NCI-H345 treated with DMSO at 0.1 percent for 48 hours (cell line): ENCODE data around the gene MFSD6.
"Not testable (repeated sequence)": the region's sequence is repeated elsewhere in the genome, so short reads cannot be mapped to it uniquely, and the experiment has no call there.

ENCODE experiments used
- DNase-seq: peaks from one replicate; lab custom pipeline; 2025; ENCODE audit not compliant: unreplicated experiment; lab: John Stamatoyannopoulos, UW

Gene MFSD6

GRCh38 chr2:190407662-190408537 is at the start of gene MFSD6:
Gene MFSD6, plus strand, starts transcription at chr2:190408355. Its CDS starts 27,675 bp downstream, at chr2:190436030.
- DNase-seq = peak; percentile 54

DNA sequence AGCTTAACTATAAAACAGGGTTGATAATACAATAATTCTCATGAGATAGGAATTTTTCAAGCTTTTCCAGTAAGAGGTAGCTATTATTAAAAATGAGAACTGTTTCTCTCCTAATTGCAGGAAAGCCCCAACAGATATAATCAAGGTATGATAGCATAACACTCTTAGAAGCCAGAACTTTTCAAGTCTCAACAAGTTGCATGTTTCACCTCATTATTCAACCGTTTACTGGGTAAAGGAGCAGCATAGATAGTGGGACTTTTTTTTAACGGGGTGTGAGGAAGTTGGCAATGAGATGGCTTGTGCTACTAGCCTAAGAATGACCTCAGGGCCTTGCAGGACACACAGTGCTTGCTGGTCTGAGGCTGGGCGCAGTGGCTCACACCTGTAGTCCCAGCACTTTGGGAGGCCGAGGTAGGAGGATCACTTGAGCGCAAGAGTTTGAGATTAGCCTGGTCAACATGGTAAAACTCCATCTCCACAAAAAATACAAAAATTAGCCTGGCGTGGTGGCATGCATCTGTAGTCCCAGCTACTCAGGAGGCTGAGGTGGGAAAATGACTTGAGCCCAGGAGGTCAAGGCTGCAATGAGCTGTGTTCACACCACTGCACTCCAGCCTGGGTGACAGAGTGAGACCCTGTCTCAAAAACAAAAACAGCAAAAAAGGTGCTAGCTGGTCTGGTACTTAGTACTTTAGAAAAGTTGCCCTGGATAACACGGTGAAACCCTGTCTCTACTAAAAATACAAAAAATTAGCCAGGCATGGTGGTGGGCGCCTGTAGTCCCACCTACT is 49.3 kb upstream of the MFSD6 start:
- DNase-seq = not testable (repeated sequence)

DNA sequence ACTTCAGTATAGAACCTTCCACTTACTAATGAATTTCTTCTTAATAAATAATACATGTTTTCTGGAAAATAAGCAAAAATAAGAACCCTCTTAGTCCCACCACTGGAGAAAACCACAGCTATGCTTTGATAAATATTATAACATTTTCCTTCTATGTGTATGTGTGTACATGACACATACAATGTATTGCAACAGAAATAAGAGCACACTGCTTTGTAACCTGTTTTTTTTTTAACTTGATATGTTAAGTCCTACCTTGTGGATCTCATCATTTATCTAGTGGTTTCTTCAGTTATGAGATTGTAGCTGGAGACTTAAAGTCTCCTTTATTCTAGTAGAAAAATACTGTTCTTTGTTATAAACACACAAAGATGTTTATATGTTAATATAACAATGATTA is 47.6 kb upstream of the MFSD6 start:
- no peak for DNase-seq

GRCh38 chr2:190360965-190361364 is 47.2 kb upstream of the MFSD6 start:
- DNase-seq = no peak

- DNase-seq = no peak
These were observed 46.6 kb upstream of the MFSD6 start for GRCh38 chr2:190361572-190361971.

- DNase-seq = no peak
These were observed 45.3 kb upstream of the MFSD6 start for GRCh38 chr2:190362894-190363293.

- DNase-seq = peak; percentile 77
These were observed 42.5 kb upstream of the MFSD6 start for GRCh38 chr2:190365499-190366204.

- DNase-seq = no peak
These were observed 41.9 kb upstream of the MFSD6 start for GRCh38 chr2:190366248-190366753.

- no peak for DNase-seq
These were observed 41.1 kb upstream of the MFSD6 start for GRCh38 chr2:190367091-190367490.

DNA sequence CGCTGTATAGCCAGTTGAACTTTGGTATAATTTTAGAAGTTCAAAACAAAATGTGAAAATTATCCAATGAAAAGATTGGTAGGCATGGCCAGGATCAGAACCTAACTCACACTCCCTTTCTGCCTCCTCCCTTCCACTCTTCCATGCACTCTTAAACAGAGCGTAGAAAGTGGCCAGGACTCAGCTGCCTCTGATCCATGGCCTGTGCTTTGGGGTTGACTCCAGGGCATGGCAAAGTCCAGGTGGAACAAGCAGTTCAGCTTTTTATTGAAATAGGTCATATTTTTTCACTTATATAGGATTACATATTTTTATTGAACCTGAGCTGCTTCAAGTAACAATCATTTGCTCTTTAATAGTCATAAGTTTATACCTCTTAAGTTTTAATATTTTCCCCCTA is 38.5 kb upstream of the MFSD6 start:
- no peak for DNase-seq

DNA sequence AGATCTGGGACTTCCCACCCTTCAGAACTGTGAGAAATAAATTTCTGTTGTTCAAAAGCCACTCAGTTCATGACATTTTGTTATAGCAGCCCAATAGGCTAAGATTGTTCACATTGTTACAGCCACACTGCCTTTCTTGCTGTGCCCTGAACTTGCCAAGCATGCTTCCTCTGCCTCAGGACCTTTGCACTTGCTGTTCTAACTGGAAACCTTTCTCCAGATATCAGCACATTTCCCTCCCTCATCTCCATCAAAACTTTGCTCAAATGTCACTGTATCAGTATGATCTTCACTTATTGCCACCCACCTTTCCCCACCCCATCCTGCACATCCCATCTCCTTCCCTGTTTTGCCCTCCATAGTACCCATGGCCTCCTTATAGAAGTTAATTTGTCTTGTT is 32.1 kb upstream of the MFSD6 start:
- no peak for DNase-seq

DNA sequence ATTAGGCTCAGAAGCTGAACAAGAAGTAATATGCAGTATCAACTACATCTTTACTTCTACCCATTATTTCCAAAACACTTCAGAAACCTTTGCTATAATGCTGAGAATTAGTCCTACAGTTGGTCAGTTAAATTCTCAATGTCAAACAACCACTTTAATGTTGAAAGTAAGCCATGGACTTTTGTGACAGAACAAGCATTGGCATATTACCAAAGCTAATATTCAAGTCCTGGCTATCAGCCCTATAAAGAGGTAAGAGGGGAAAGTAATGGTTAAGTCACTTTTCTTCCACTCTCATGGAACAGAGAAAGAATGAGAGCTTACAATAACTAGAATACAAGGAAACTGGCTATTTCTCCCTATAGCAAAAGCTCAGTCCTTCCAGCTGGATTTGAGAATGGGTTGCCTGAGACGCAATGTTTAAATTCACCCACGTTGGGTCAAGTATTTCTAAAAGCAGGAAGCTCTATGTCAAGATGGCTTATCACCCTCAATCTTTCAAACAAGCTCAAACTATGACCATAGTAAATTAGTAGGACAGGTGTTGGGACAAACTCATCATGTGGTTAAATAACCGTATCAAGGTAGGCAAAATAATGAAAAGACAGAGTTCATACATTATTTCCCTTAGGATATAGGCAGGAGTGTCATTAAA is 31.4 kb upstream of the MFSD6 start:
- DNase-seq = no peak

DNA sequence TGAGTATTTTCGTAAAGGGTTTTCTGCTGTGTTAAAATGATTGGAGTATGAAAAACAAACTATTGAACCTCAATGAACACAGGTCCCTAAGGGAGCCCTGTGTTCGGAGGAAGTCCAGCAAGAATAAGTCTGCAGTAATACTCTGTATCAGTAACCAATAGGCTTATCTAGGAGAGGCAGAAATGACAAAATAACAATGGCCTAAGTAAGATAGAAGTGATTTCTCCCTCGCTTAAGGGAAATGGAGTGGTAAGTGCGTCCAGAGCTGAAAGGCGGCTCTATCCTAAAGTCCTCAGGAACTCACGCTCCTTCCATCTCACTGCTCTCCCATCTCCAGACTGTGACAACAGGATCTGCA is 29.3 kb upstream of the MFSD6 start:
- DNase-seq = no peak

GRCh38 chr2:190379249-190379964 is 28.7 kb upstream of the MFSD6 start:
- DNase-seq = no peak

DNA sequence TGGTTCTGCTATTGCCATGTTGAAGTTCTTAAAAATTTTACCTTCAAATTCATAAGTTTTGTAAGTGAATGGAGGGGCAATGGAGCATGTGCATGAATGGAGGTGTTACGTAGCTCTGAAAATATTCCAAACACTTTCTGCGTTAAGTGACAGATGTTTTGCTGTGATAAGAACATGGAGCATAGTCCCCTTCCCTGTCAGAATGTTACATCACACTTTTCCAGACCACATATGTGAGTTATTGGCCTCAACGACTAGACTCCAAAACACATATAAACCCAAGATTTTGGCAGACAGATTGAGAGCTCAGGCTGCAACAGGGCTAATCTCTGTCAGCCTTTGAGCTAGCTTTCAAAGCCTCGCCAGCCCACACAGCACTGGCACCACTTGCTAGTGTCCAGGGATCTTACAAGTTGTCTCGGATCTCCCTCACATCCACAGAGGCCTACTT is 27.2 kb upstream of the MFSD6 start:
- no peak for DNase-seq

DNA sequence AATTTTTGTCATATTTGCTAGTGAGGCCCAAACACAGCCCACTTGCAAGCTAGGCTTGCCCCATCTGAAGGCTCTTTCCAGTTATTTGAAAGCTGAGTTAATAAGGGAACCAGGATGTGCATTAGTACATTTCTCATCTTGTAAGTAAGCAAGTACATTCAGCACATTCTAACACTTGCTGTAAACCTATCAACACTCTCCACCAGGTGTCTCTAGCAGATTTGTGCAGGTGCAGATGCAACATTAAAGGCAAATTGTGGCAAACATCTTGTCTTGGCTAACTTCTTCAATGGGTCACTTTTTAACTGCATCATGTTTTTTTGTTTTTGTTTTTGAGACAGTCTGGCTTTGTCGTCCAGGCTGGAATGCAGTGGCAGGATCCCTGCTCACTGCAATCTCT is 25.3 kb upstream of the MFSD6 start:
- DNase-seq = peak; percentile 64

DNA sequence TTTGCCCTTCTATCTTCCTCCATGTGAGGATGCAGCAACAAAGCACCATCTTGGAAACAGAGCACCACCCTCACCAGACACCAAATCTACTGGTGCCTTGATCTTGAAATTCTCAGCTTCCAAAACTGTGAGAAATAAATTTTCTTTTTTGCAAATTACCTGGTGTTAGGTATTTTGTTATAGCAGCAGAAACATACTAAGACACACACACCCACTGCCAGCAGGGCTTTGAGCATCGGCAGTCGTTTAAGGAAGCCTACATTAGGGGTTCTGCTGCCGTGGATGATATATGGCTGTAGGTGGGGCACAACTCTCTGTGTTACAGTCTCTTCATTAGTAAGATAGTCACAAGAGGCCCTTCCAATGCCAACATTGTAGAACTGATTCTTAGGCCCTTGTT is 20.7 kb upstream of the MFSD6 start:
- no peak for DNase-seq

- no peak for DNase-seq
These were observed 11.9 kb upstream of the MFSD6 start for GRCh38 chr2:190396271-190396670.

DNA sequence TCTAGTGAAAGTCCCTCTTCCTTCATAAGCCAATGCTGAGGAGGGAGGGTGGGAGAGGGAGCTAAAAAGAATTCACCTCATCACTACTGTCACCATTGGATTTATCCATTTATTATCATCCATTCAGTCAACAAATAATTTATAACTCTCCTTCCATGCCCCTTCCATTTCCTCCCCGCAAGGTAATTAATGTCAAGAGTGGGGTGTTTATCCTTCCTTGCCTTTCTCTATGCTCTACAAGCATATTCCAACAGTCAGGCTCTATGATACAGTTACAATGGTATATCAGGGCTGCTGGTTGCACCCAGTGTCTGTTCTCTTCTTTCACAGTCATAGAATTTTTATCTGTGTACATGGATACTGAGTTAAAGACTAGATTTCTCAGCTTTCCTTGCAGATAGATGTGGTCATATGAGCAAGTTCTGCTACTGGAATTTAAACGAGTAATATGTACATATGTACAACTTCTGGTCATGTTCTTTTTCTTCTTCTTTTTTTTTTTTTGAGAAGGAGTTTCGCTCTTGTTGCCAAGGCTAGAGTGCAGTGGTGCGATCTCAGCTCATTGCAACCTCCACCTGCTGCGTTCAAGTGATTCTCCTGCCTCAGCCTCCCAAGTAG is 5.1 kb upstream of the MFSD6 start:
- no peak for DNase-seq

GRCh38 chr2:190404487-190404886 is 3.7 kb upstream of the MFSD6 start:
- DNase-seq = no peak
